A204.1 (cell line): ENCODE results near the gene GAS1.

ENCODE experiments used
- FAIRE-seq: peaks from 2 replicates; lab custom pipeline; 2012; peaks lifted over from hg19 to GRCh38; lab: Jason Lieb, UNC

Gene GAS1

GRCh38 chr9:86947146-86948073 is at the start of gene GAS1:
GAS1 (minus strand) TSS chr9:86947506; CDS start chr9:86946779, 727 bp downstream.
- FAIRE-seq: no peak

- no peak for FAIRE-seq
Observed at GRCh38 chr9:86994231-86994630, 46.9 kb upstream of the GAS1 start.

GRCh38 chr9:86993830-86994229 is 46.5 kb upstream of the GAS1 start:
- no peak for FAIRE-seq

GRCh38 chr9:86991077-86991476 is 43.8 kb upstream of the GAS1 start:
- FAIRE-seq: no peak

- FAIRE-seq: no peak
Observed at GRCh38 chr9:86990290-86990689, 43.0 kb upstream of the GAS1 start.

- FAIRE-seq: no peak
Observed at GRCh38 chr9:86987900-86988299, 40.6 kb upstream of the GAS1 start.

GRCh38 chr9:86985132-86985647 is 37.9 kb upstream of the GAS1 start:
- no peak for FAIRE-seq

GRCh38 chr9:86983620-86984259 is 36.4 kb upstream of the GAS1 start:
- no peak for FAIRE-seq

- no peak for FAIRE-seq
Observed at GRCh38 chr9:86983249-86983619, 35.9 kb upstream of the GAS1 start.

GRCh38 chr9:86980802-86981201 is 33.5 kb upstream of the GAS1 start:
- no peak for FAIRE-seq

- no peak for FAIRE-seq
Observed at GRCh38 chr9:86979657-86980056, 32.4 kb upstream of the GAS1 start.

- FAIRE-seq: no peak
Observed at GRCh38 chr9:86978922-86979474, 31.7 kb upstream of the GAS1 start.

GRCh38 chr9:86978413-86978812 is 31.1 kb upstream of the GAS1 start:
- FAIRE-seq: no peak

GRCh38 chr9:86977205-86977835 is 30.0 kb upstream of the GAS1 start:
- no peak for FAIRE-seq

GRCh38 chr9:86975606-86976005 is 28.3 kb upstream of the GAS1 start:
- no peak for FAIRE-seq

GRCh38 chr9:86975036-86975435 is 27.7 kb upstream of the GAS1 start:
- FAIRE-seq: no peak

GRCh38 chr9:86974421-86974820 is 27.1 kb upstream of the GAS1 start:
- no peak for FAIRE-seq

GRCh38 chr9:86971742-86972141 is 24.4 kb upstream of the GAS1 start:
- FAIRE-seq: no peak

GRCh38 chr9:86968258-86968920 is 21.1 kb upstream of the GAS1 start:
- FAIRE-seq: no peak

GRCh38 chr9:86966852-86967511 is 19.7 kb upstream of the GAS1 start:
- FAIRE-seq: no peak

- no peak for FAIRE-seq
Observed at GRCh38 chr9:86965636-86966395, 18.5 kb upstream of the GAS1 start.
